ENCODE data around the gene EYS.
"Not testable (repeated sequence)": the region's sequence is repeated elsewhere in the genome, so short reads cannot be mapped to it uniquely, and the experiment has no call there.

The EYS gene

GRCh38 chr6:64538722-64539121 is 1168.3 kb downstream of the EYS start:
- no peak for DNase-seq

DNA sequence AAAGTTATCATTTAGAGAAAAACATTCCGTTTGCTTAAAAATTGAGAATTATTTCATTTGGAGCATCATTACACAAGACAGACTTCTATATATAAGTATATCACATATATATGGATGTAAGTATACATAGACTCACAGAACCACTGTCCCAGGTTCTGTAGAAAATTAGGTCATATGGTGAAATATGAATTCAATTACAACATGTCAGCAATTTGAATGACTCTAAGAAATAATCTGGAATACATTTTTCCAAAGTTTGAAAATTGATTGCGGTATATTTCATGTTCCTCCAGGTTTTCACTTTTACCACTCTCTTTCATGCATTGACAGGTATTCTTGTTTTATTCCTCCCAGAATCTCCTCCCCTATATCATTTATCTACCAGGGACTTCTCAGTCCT is 1179.1 kb downstream of the EYS start:
- no peak for DNase-seq

GRCh38 chr6:64522859-64523258 is 1184.2 kb downstream of the EYS start:
- no peak for DNase-seq

DNA sequence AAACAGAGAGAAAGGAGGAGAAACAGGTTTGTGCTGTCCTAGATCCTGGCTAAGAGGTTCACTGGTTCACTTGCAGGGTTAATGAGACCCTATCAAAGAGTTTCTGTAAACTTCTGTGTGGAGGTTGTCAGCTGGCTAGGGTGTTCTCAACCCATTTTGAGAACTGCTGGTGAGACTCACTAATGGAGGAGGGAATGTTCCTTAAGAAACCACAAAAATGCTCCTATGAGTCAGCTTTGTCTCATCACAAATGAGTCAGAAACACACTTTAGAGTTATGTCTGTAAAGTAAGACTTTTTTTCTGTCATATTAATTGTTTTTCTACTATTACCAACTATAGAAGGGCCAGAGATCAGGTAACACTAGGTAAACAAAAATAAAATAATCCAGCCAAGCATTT is 1187.0 kb downstream of the EYS start:
- DNase-seq = no peak

DNA sequence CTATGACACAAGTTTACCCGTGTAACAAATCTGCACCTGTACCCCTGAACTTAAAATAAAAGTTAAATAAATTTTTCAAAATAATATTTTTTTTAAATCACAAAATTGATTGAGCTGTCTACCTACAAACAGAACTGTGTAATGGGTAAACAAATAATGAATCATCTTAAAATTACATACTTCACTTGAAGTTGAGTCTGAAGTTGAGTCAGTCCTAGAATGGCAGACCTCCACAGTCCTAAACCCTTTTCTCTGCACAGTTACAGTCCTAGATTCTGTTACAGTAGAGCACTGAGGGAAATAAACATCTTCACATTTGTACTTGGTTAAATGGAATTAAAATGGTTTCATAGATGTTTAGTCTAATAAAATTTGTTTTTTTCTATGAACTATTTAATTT is 1190.6 kb downstream of the EYS start:
- no peak for DNase-seq

DNA sequence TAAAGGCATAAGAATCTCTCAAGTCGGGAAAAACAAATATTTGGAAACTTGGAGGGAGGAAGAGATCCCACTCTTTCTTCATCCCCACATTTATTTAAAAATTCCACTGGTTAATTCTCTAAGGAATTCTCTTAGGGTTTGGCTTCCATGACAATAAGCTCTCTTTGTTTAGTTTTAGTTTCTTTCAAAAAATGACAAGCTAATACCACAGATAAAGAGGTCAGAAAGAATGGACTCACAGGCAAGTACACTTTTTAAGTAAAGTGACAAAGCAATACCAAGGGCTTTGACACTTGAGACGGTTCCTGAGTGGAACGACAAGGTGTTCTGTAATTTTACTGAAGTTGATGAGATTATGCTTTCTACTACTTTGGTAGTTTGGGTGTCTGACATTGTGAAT is 1199.4 kb downstream of the EYS start:
- DNase-seq = no peak

GRCh38 chr6:64505312-64505711 is 1201.7 kb downstream of the EYS start:
- DNase-seq = no peak

GRCh38 chr6:64504503-64504902 is 1202.5 kb downstream of the EYS start:
- DNase-seq = no peak

DNA sequence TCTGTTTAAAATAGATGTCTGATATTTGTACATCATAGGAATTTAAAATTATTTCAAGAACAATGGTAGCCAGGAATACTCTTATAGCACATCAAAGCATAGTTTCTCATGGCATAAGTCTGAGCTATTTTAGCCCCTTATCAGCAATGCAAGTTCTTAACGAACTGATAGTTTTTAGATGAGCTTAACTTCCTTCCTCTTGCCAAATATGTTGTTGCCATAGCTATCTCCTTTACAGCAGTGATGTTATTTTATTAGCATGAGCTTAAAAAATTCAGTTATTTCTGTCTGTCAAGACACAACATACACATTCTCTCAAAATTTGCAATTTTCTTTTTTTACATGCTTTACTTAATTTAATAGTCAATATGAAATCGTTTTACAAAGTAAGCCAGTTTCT is 1204.2 kb downstream of the EYS start:
- no peak for DNase-seq

DNA sequence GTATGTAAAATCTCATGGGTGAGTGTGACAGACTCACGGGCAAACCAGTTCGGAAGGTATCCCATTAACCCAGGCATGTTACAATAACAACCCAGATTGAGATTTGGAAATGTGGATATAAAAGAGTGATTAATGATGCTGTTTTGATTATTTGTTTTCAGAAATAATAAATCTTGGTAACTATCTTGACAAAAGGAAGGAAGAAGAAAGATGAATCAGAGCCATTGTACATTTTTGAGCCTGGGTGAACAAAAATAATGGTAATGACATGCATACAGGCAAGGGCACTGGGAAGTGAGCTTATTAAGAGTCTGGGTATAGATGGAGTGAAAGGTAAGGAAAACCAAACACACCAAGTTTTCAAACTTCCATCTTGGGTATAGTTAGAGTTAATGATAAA is 1209.4 kb downstream of the EYS start:
- DNase-seq = no peak

DNA sequence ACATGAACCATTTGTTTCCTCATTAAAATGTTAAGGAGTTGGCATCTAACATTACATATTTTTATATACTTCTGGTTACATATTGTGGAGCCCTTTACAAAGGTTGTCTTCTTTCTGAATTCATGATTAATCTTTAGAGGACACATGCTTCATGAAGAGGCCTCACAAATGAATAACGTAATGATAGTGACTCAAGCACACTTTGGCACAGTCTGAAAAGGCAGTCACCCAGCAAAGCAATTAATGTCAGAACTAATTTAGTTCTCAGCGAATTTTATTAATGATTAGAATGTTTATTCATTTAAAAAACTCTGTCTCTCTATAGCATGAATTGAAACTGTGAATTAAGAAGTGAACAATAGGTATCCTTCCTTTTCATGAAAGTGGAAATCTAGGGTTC is 1217.3 kb downstream of the EYS start:
- DNase-seq = no peak

DNA sequence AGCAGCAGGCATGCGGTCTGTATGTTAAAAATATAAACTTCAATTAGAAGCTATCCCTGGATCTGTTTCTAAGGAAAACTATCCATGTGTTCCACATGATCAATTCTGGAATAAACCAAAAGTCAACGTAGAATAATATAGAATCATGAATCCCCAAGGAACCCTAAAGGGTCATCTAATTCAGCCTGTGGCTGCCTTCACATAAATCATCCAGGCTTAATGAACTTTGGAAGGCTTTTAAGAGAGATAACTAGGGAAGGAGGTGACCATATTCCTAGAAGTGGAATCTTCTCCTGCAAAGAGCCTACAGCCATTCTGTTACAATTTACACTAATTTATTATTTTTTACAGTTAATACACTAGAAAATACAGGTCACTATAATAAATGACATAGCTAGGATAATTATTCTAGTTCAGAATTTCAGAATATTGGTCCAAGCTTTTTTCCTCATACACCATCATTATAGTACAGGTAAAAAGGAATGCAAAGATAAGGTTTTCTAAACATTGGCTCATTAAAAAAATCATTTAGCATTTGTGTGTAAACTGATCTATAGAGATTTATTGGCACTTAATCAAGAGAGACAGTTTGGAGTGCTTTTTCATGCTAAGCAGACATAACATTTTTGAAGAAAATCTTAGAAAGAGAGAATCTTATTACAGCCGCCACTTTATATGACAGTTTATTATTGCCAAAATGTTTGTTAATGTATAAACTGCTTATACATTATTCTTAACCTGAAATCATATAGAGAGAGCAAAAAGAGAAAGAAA is 1220.3 kb downstream of the EYS start:
- DNase-seq = no peak

DNA sequence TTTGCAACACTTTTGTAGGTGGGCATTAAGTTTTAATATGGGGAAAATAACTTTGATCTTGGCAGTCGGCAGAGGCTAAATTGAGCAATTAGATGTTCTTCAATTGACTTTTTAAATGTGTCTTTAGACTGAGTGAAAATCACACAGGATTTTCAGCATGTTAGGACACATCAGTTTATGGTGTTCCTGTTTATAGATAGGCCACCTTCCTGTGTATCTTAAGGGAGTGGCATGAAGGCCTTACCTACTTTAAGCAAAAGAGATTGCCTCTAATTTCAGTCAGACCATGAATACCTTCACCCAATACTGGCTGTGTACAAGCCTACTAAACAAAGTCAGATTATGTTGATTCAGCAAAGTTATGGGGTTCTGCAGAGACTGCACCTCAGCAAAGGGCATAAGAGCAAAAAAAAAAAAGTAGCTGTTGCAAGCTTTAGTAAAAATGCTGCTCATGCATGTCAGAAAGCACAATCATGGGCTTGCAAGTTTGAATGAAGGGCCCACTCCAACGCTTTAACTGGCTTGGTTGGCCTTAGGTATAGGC is 1223.0 kb downstream of the EYS start:
- no peak for DNase-seq

- DNase-seq = no peak
Observed at GRCh38 chr6:64482631-64483030, 1224.4 kb downstream of the EYS start.

DNA sequence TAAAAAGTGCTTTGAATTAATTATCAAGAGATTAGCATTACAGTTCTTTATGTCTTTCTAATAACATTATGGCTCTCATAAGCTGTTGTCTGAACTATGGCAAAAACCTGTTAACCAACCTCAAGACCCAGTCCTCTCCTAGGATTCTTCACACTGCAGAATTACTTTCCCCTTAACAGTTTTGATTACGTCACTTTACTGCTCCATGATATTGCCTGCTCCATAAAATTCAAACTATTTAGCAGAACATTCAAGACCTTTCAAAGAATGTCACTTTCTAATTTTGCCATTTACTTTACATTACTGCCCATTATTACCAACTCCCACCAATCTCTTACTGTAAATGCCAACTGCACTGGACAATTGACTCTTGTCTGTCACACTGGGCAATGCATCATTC is 1227.9 kb downstream of the EYS start:
- DNase-seq = no peak

GRCh38 chr6:64477391-64477790 is 1229.6 kb downstream of the EYS start:
- no peak for DNase-seq

DNA sequence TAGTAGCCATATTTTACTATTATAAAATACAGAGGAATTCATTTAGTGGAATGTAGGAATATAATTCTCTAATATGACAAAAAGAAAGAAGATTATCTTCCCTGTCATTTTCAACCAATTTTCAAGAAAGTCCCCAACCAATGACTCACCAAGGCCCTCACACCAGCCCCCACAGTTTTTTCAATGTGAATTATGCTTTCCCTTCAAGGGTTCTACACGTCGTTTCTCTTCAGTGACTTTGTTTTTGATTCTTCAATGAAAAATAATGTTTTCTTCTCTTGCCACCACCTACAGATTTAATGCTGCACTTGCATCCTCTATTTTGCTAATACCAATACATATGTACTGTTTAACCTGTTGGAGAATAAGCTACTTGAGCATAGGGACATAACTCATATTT is 1230.1 kb downstream of the EYS start:
- no peak for DNase-seq

DNA sequence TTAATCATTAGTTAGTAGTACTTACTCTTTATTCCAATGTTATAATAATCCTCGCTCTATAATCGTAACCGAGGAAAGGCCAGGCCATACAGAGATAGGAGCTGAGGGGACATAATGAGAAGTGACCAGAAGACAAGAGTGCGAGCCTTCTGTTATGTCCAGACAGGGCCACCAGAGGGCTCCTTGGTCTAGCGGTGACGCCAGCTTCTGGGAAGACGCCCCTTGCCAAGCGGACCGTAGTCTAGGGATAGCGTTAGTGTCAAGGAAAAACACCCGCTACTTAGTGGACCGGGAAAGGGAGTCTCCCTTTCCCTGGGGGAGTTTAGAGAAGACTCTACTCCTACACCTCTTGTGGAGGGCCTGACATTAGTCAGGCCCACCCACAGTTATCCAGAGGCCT is 1237.6 kb downstream of the EYS start:
- DNase-seq = not testable (repeated sequence)

GRCh38 chr6:64467656-64468055 is 1239.4 kb downstream of the EYS start:
- no peak for DNase-seq

DNA sequence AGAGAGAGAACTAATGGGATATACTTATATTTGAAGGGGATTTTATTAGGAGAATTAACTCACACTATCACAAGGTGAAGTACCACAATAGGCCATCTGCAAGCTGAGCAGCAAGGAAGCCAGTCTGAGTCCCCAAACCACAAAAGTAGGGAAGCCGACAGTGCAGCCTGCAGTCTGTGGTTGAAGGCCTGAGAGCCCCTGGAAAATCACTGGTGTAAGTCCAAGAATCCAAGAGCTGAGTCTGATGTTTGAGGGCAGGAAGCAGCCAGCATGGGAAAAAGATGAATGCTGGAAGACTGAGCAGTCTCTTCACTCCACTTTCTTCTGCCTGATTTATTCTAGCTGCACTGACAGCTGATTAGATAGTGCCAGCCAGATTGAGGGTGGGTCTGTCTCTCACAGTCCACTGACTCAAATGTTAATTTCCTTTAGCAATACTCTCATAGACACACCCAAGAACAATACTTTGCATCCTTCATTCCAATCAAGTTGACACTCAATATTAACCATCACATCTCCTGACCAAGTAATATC is 1247.5 kb downstream of the EYS start:
- DNase-seq = no peak

DNA sequence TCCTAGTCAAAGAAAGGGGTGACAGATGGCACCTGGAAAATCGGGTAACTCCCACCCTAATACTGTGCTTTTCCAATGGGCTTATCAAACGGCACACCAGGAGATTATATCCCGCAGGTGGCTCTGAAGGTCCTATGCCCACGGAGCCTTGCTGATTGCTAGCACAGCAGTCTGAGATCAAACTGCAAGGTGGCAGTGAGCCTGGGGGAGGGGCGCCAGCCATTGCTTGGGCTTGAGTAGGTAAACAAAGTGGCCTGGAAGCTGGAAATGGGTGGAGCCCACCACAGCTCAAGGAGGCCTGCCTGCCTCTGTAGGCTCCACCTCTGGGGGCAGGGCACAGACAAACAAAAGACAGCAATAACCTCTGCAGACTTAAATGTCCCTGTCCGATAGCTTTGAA is 1258.9 kb downstream of the EYS start:
- DNase-seq = not testable (repeated sequence)

- DNase-seq = no peak
Observed at GRCh38 chr6:64445038-64445437, 1262.0 kb downstream of the EYS start.

- DNase-seq = no peak
Observed at GRCh38 chr6:64439274-64439673, 1267.8 kb downstream of the EYS start.

GRCh38 chr6:64437996-64438395 is 1269.0 kb downstream of the EYS start:
- DNase-seq = no peak

DNA sequence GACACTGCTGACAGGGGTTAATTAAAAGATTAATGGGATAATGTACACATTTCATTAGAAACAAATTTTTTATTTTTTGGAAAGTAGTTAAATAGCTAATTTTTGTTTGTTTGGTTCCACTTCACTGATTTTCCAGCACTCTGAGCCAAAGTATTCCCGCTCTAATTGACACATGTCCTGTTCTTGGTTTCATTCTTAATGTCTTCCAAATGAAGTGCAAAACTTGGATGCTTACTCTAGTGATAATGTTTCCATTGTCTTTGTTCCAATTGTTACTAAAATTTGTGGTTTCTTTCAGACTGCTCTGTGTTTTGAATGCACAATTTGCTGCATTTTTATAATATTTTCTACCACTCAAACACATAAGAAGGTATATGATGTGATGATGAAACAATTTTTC is 1277.1 kb downstream of the EYS start:
- no peak for DNase-seq

All from T-helper 9 cell (primary cell).